HL-60 (cell line): ENCODE measurements around the gene WASHC4.

ENCODE experiments used
- DNase-seq, 2 experiments: peaks; one replicate each; pipeline ENCODE4 v3.0.0-alpha.2; 2010 to 2020; ENCODE audit warnings: low read depth in 1 of 2, low spot score in 1 of 2
- H3K27ac ChIP-seq: fragments of 250-450 bp; sonication (Bioruptor Pico); replicated peaks from 2 replicates; pipeline ENCODE4 v1.5.1; 2020; ENCODE audit warnings: mild to moderate bottlenecking, moderate library complexity
- H3K27me3 ChIP-seq: fragments of 250-450 bp; sonication (Bioruptor Pico); 2 replicates; pipeline ENCODE4 v1.5.1; 2021; ENCODE audit warnings: mild to moderate bottlenecking, moderate library complexity; ENCODE audit not compliant: insufficient read depth, poor library complexity, severe bottlenecking
- H3K4me3 ChIP-seq: replicated peaks from 2 replicates; pipeline ENCODE4 v1.5.1; 2011; ENCODE audit warnings: mild to moderate bottlenecking, control low read depth, low read length; ENCODE audit not compliant: insufficient read depth
- CTCF ChIP-seq: IDR thresholded peaks from one replicate; pipeline ENCODE4 v1.5.1; 2011; ENCODE audit warnings: low read length, control low read depth, inconsistent platforms; ENCODE audit not compliant: insufficient read depth
- GABPA ChIP-seq: IDR thresholded peaks from 2 replicates; pipeline ENCODE4 v1.6.1; 2012; ENCODE audit warnings: low read depth
- POLR2AphosphoS5 ChIP-seq: IDR thresholded peaks from 2 replicates; pipeline ENCODE4 v1.6.1; 2012; ENCODE audit warnings: low read depth
- REST ChIP-seq: IDR thresholded peaks from 2 replicates; pipeline ENCODE4 v1.6.1; 2012; ENCODE audit warnings: low read depth; ENCODE audit not compliant: insufficient replicate concordance
- SPI1 ChIP-seq: IDR thresholded peaks from 2 replicates; pipeline ENCODE4 v1.6.1; 2012; ENCODE audit warnings: low read depth, mild to moderate bottlenecking, borderline replicate concordance

WASHC4 gene

GRCh38 chr12:105106621-105107020 lies 910 bp upstream of the WASHC4 start:
- Histone ChIP-seq H3K4me3 (no peak overlapping the region), H3K27me3 (no peaks in the 10 kb centered on the region), H3K27ac (no peak overlapping the region)
- DNase-seq = no peak
- TF ChIP-seq GABPA = no peak
- TF ChIP-seq POLR2AphosphoS5 = no peak
- TF ChIP-seq REST = no peak
- no peak for TF ChIP-seq SPI1
- TF ChIP-seq CTCF = no peak

- peak in 1 of 2 experiments; percentile 35 for DNase-seq
- Histone ChIP-seq H3K4me3 (peak overlapping the region; percentile 90), H3K27me3 (no peaks in the 10 kb centered on the region), H3K27ac (peak overlapping the region; percentile 44)
- TF ChIP-seq REST (no peak), GABPA (no peak), CTCF (no peak), SPI1 (no peak), POLR2AphosphoS5 (no peak)
These were observed 399 bp upstream of the WASHC4 start for GRCh38 chr12:105107171-105107493.

- H3K27me3 ChIP-seq = no peaks in the 10 kb centered on the region
- peak overlapping the region; percentile 4; the same call in 1 of the 2 replicates for H3K27ac ChIP-seq
- H3K4me3 ChIP-seq = peak overlapping the region; percentile 90
- DNase-seq = no peak
- TF ChIP-seq SPI1 (no peak), REST (no peak), POLR2AphosphoS5 (no peak), GABPA (no peak), CTCF (no peak)
These were observed 2.1 kb downstream of the WASHC4 start for GRCh38 chr12:105109465-105110212.
